ENCODE results near the gene PAPPA. TPM values are rescaled to one million over a fixed set of nuclear protein-coding genes. Genes with fewer than 3 reads are reported as not detected.

Gene PAPPA
- polyA plus RNA-seq, 1 donor from 2014 or later, result 0.04 TPM

GRCh38 chr9:116157436-116158138, 4.0 kb downstream of the PAPPA start:
- Mint-ChIP-seq H3K4me1 (peaks cover 3 to 8% (median 6%) of the 10 kb centered on the region in 3 donors), H3K9me3 (peaks cover 0 to 3% (median 0%) of the 10 kb centered on the region in 3 donors), H3K27me3 (peaks cover 35% of the 10 kb centered on the region), H3K36me3 (no peaks in the 10 kb centered on the region), H3K4me3 (no peak overlapping the region), H3K27ac (no peak overlapping the region)

DNA sequence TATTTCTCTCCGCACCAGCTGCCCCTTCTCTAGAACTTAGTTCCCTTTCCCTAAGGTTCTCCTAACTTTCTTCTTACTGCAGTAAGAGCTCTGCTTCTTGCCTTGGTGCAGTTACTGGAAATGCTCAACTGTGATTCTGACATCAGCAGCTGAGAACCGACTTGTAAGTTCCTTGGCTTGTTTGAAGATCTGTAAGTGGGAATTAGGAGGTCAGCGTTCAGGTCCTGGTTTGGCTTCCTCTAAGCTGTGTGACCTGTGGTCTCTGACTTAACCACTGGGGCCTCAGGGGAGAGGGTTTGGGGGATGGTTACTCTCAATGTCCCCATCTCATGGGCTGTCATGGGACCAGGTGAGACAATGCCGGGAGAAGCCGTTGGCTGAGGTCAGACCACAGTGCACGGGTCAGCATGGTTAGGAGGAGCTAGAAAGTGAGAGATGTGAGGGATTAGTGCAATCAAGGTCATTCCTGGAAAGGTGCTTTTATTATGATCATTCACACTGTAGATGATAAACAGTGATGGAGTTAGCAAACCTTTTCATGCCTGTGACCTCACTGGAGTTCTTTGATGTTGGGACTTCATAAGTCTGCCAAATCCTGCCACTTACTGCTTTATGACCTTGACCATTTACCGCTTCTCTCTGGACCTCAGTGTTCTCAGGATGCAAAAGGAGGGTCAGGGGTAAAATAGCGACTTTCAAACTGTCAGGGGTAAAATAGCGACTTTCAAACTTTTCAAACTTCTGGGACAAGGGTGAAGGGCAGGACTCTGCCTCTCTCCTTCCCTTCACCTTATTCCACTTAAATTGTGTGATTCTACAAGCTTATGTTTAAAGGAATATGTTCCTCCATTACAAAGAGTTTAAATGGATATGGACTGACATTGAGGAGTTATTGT, 7.3 kb downstream of the PAPPA start:
- Mint-ChIP-seq H3K36me3 (no peaks in the 10 kb centered on the region), H3K4me1 (peaks cover 0 to 2% (median 0%) of the 10 kb centered on the region in 3 donors), H3K27me3 (peaks cover 19% of the 10 kb centered on the region), H3K4me3 (no peak overlapping the region), H3K9me3 (peaks cover 0 to 3% (median 2%) of the 10 kb centered on the region in 3 donors), H3K27ac (no peak overlapping the region)

GRCh38 chr9:116162241-116162781, 8.7 kb downstream of the PAPPA start:
- Mint-ChIP-seq H3K9me3 (peaks cover 2 to 6% (median 3%) of the 10 kb centered on the region in 3 donors), H3K27ac (no peak overlapping the region), H3K36me3 (peaks cover 2% of the 10 kb centered on the region), H3K27me3 (peaks cover 11% of the 10 kb centered on the region), H3K4me1 (no peaks in the 10 kb centered on the region), H3K4me3 (no peak overlapping the region)

GRCh38 chr9:116163293-116164055, 9.9 kb downstream of the PAPPA start:
- peaks cover 2% of the 10 kb centered on the region for H3K36me3 Mint-ChIP-seq
- H3K27me3 Mint-ChIP-seq, result peaks cover 4% of the 10 kb centered on the region
- no peak overlapping the region for H3K4me3 Mint-ChIP-seq
- H3K4me1 Mint-ChIP-seq, result no peaks in the 10 kb centered on the region
- no peak overlapping the region for H3K27ac Mint-ChIP-seq
- peaks cover 2 to 6% (median 3%) of the 10 kb centered on the region in 3 donors for H3K9me3 Mint-ChIP-seq

GRCh38 chr9:116165912-116166311, 12.3 kb downstream of the PAPPA start:
- no peaks in the 10 kb centered on the region for H3K27me3 Mint-ChIP-seq

GRCh38 chr9:116166713-116167112, 13.1 kb downstream of the PAPPA start:
- Mint-ChIP-seq H3K36me3 (peaks cover 2% of the 10 kb centered on the region), H3K27ac (peak overlapping the region in 1 of 3 donors; percentile 18), H3K4me3 (no peak overlapping the region), H3K4me1 (no peaks in the 10 kb centered on the region), H3K27me3 (no peaks in the 10 kb centered on the region), H3K9me3 (peaks cover 0 to 6% (median 2%) of the 10 kb centered on the region in 3 donors)

More at GRCh38 chr9:116165912-116166311, 12.3 kb downstream of the PAPPA start:
- Mint-ChIP-seq H3K4me1 (no peaks in the 10 kb centered on the region), H3K36me3 (peaks cover 2% of the 10 kb centered on the region), H3K27ac (no peak overlapping the region), H3K4me3 (no peak overlapping the region), H3K9me3 (peaks cover 0 to 6% (median 2%) of the 10 kb centered on the region in 3 donors)

GRCh38 chr9:116168231-116168630, 14.6 kb downstream of the PAPPA start:
- Mint-ChIP-seq H3K27ac (no peak overlapping the region), H3K4me3 (no peak overlapping the region), H3K27me3 (no peaks in the 10 kb centered on the region), H3K36me3 (peaks cover 2% of the 10 kb centered on the region), H3K9me3 (peaks cover 0 to 11% (median 0%) of the 10 kb centered on the region in 3 donors), H3K4me1 (no peaks in the 10 kb centered on the region)

DNA sequence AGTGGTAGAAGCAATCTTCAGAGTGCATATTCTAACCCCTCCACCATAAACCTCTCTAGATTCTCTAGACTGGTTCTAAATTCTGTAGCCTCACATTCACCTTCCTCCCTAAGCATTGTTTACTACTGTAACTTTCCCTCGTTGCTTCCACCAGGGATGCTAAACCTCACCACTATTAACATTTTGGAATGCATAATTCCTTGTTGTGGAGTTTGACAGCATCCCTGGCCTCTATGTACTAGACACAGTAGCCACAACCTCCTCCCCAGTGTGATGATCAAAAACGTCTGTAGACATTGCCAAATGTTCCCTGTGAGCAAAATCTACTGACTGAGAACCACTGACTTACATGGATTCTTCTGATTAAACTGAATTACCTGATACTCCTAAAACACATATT, 18.6 kb downstream of the PAPPA start:
- Mint-ChIP-seq H3K9me3 (peaks cover 0 to 5% (median 4%) of the 10 kb centered on the region in 3 donors), H3K36me3 (no peaks in the 10 kb centered on the region), H3K4me3 (no peak overlapping the region), H3K27ac (no peak overlapping the region), H3K4me1 (no peaks in the 10 kb centered on the region), H3K27me3 (no peaks in the 10 kb centered on the region)

- Mint-ChIP-seq H3K27ac (no peak overlapping the region), H3K9me3 (peaks cover 0 to 5% (median 4%) of the 10 kb centered on the region in 3 donors), H3K4me3 (no peak overlapping the region), H3K4me1 (no peaks in the 10 kb centered on the region), H3K27me3 (no peaks in the 10 kb centered on the region), H3K36me3 (no peaks in the 10 kb centered on the region)
Measured at GRCh38 chr9:116174347-116174746, 20.8 kb downstream of the PAPPA start.

DNA sequence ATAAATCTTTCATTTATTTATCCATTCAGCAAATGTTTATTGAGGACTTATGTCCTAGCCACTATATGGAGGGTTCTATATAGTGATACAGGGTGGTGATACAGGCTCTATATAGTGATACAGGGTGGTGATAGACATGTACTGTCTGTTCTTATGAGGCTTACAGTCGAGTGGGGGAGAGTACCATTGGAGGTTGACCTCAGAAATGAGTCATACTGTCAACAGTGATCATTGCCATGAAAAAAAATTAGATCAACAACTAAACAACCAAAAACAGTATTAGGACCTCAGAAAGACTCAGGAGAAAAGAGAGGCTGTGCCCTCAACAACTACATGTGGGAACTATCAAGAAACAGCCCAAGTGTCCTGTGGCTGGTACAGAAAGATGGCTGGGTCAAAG, 22.0 kb downstream of the PAPPA start:
- Mint-ChIP-seq H3K27me3 (no peaks in the 10 kb centered on the region), H3K27ac (no peak overlapping the region)

GRCh38 chr9:116178481-116179211, 25.1 kb downstream of the PAPPA start:
- no peaks in the 10 kb centered on the region for H3K4me1 Mint-ChIP-seq
- H3K36me3 Mint-ChIP-seq, result no peaks in the 10 kb centered on the region
- no peaks in the 10 kb centered on the region for H3K27me3 Mint-ChIP-seq
- no peak overlapping the region for H3K4me3 Mint-ChIP-seq
- H3K9me3 Mint-ChIP-seq, result peaks cover 0 to 1% (median 0%) of the 10 kb centered on the region in 3 donors
- no peak overlapping the region for H3K27ac Mint-ChIP-seq

More for the DNA sequence above, 22.0 kb downstream of the PAPPA start:
- H3K36me3 Mint-ChIP-seq, result no peaks in the 10 kb centered on the region
- no peak overlapping the region for H3K4me3 Mint-ChIP-seq
- peaks cover 0 to 5% (median 4%) of the 10 kb centered on the region in 3 donors for H3K9me3 Mint-ChIP-seq
- no peaks in the 10 kb centered on the region for H3K4me1 Mint-ChIP-seq

- Mint-ChIP-seq H3K27ac (no peak overlapping the region), H3K4me1 (no peaks in the 10 kb centered on the region)
Measured at GRCh38 chr9:116179568-116179967, 26.0 kb downstream of the PAPPA start.

DNA sequence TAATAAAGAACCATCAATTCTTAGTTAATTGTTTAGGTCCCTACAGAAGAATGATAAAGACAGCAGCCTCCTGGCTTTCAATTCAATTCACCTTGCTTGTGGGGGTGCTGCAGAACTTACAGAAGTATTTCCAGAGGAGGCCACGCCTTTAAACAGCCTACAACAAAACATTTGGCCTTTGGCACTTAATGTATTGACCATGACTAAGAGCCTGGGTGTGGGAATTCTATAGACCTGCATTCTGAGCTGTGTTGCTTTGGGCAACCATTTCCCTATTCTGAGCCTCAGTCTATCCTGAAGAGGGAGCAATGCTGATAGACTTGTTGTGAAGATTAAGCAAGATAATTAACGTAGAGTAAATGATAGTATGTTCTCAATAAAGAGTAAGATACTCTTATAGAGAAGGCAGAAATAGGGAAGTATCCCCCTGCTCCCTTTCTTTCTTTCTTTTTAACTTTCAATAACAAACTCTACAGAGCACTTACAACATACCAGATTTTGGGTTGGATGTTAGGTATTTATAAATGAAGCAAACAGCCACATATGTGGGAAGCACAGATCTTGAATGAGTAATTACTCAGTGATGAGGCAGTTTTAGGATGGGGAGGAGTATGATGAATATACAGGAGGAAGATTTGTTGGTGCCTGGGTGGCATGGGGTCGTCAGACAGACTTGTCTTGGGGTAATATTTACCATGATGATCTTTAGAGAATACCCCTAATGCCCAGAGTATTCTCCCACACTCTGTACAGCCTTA, 28.4 kb downstream of the PAPPA start:
- no peaks in the 10 kb centered on the region for H3K36me3 Mint-ChIP-seq
- no peaks in the 10 kb centered on the region for H3K9me3 Mint-ChIP-seq
- H3K27ac Mint-ChIP-seq, result no peak overlapping the region
- H3K27me3 Mint-ChIP-seq, result no peaks in the 10 kb centered on the region
- H3K4me3 Mint-ChIP-seq, result no peak overlapping the region
- H3K4me1 Mint-ChIP-seq, result no peaks in the 10 kb centered on the region

More at GRCh38 chr9:116179568-116179967, 26.0 kb downstream of the PAPPA start:
- H3K9me3 Mint-ChIP-seq, result peaks cover 0 to 1% (median 0%) of the 10 kb centered on the region in 3 donors
- H3K27me3 Mint-ChIP-seq, result no peaks in the 10 kb centered on the region
- no peaks in the 10 kb centered on the region for H3K36me3 Mint-ChIP-seq
- H3K4me3 Mint-ChIP-seq, result no peak overlapping the region
